K562 (cell line): ENCODE results near the gene GATB. TPM values are rescaled to one million over a fixed set of nuclear protein-coding genes. Genes with fewer than 3 reads are reported as not detected.

Experiments used
- ATAC-seq: fragments of 200-7000 bp; cut with Tn5 transposase; 3 replicates; pipeline ENCODE4 v1.9.1; 2020; ENCODE audit warnings: moderate library complexity
- BruUV-seq: library from RNA; stranded (reverse); fragments of 400-500 nt; replicated peaks from 2 replicates; lab custom pipeline; 2021; lab: Mats Ljungman, UMichigan
- CTCF ChIA-PET: fragments of 300-600 bp; formaldehyde crosslinking; extraction: SDS; loops from one replicate; lab custom pipeline; 2021; ENCODE audit warnings: low intra/inter-chr PET ratio; lab: Yijun Ruan, JAX
- POLR2A ChIA-PET: fragments of 300-600, 350-650 bp; sonication (Branson Sonifier 250); formaldehyde crosslinking; extraction: SDS; loops from one replicate; lab custom pipeline; 2021; ENCODE audit warnings: antibody characterized with exemption, inconsistent platforms; lab: Yijun Ruan, JAX
- DNase-seq, 4 experiments: peaks; one replicate each; pipeline versions ENCODE4 v3.0.0 to v3.0.0-alpha.2; 2011 to 2018; ENCODE audit warnings: low spot score in 3 of 4, mixed read lengths in 3 of 4; ENCODE audit errors: extremely low read depth in 1 of 4
- FAIRE-seq: peaks from 2 replicates; lab custom pipeline; 2011; peaks lifted over from hg19 to GRCh38; lab: Jason Lieb, UNC
- H2AFZ ChIP-seq: 2 replicates; pipeline ENCODE4 v1.6.0; 2011; ENCODE audit warnings: low read depth, low read length, control low read depth, inconsistent platforms
- H3K27ac ChIP-seq: fragments of 200-600 bp; 3 replicates; pipeline ENCODE4 v1.8.0; 2011; ENCODE audit warnings: low read depth, mild to moderate bottlenecking, control low read depth, inconsistent platforms, low read length, moderate library complexity, mixed read lengths; ENCODE audit errors: extremely low read depth
- H3K27me3 ChIP-seq, 2 experiments: fragments of 300-600 bp in 1 of 2; 2 replicates in 1 of 2; 3 replicates in 1 of 2; pipeline versions ENCODE4 v1.6.0 to v1.8.0; 2011; ENCODE audit warnings: inconsistent platforms in 2 of 2, low read length in 2 of 2, mild to moderate bottlenecking in 1 of 2, mixed read lengths in 1 of 2, moderate library complexity in 1 of 2; ENCODE audit not compliant: control insufficient read depth in 2 of 2, insufficient read depth in 2 of 2
- H3K36me3 ChIP-seq: fragments of 300-600 bp; 3 replicates; pipeline ENCODE4 v1.8.0; 2011; ENCODE audit warnings: mild to moderate bottlenecking, low read length, inconsistent platforms; ENCODE audit not compliant: control insufficient read depth, insufficient read depth
- H3K4me1 ChIP-seq, 2 experiments: fragments of 200-600 bp in 1 of 2; replicated peaks in 1 of 2; 2 replicates in 1 of 2; 3 replicates in 1 of 2; pipeline versions ENCODE4 v1.5.1 to v1.8.0; 2011; ENCODE audit warnings: inconsistent platforms in 2 of 2, low read length in 2 of 2, mild to moderate bottlenecking in 1 of 2, mixed read lengths in 1 of 2, moderate library complexity in 1 of 2; ENCODE audit not compliant: control insufficient read depth in 2 of 2, insufficient read depth in 2 of 2
- H3K4me2 ChIP-seq: 2 replicates; pipeline ENCODE4 v1.6.1; 2011; ENCODE audit warnings: low read length, control low read depth, inconsistent platforms, mixed read lengths; ENCODE audit not compliant: insufficient read depth
- H3K4me3 ChIP-seq: fragments of 200-600 bp; sonication (generic), shearing (Covaris generic); 2 replicates; pipeline ENCODE4 v1.5.1; 2016; ENCODE audit warnings: control low read depth, inconsistent platforms
- H3K79me2 ChIP-seq: fragments of 200-600 bp; 3 replicates; pipeline ENCODE4 v1.8.0; 2011; ENCODE audit warnings: low read length, inconsistent platforms; ENCODE audit not compliant: control insufficient read depth, insufficient read depth
- H3K9ac ChIP-seq, 2 experiments: 2 replicates each; pipeline versions ENCODE4 v1.6.0 to v1.6.1; 2011; ENCODE audit warnings: low read depth in 2 of 2, low read length in 2 of 2, control low read depth in 1 of 2, inconsistent platforms in 1 of 2, mild to moderate bottlenecking in 1 of 2, mixed read lengths in 1 of 2; ENCODE audit not compliant: insufficient read depth in 1 of 2
- H3K9me1 ChIP-seq: one replicate; pipeline ENCODE4 v1.6.0; 2011; ENCODE audit warnings: inconsistent platforms, mild to moderate bottlenecking, low read length, moderate library complexity; ENCODE audit not compliant: control insufficient read depth, insufficient read depth
- H3K9me3 ChIP-seq: replicated peaks from 2 replicates; pipeline ENCODE4 v1.5.1; 2011; ENCODE audit warnings: low read depth, low read length, inconsistent platforms; ENCODE audit not compliant: control insufficient read depth, insufficient read depth
- H4K20me1 ChIP-seq: replicated peaks from 2 replicates; pipeline ENCODE4 v1.6.1; 2011; ENCODE audit warnings: low read length, inconsistent platforms, mixed read lengths; ENCODE audit not compliant: control insufficient read depth, insufficient read depth
- BACH1 ChIP-seq: fragments of 200-800 bp; sonication (Bioruptor generic); IDR thresholded peaks from 2 replicates; pipeline ENCODE4 v1.6.1; 2016; ENCODE audit warnings: missing genetic modification characterization, missing compliant biosample characterization
- COPS2 ChIP-seq: fragments of 450-650 bp; conservative IDR thresholded peaks from 2 replicates; pipeline ENCODE4 v1.6.1; 2016; ENCODE audit warnings: mild to moderate bottlenecking, moderate library complexity
- ETS2 ChIP-seq: IDR thresholded peaks from 2 replicates; pipeline ENCODE4 v1.6.1; 2016; ENCODE audit warnings: borderline replicate concordance, missing genetic modification characterization, mild to moderate bottlenecking, moderate library complexity, missing compliant biosample characterization; ENCODE audit not compliant: poor library complexity, severe bottlenecking
- HNRNPUL1 ChIP-seq: fragments of 200-400 bp; formaldehyde crosslinking; IDR thresholded peaks from 2 replicates; pipeline ENCODE4 v1.6.1; 2017; ENCODE audit warnings: low read length
- KDM1A ChIP-seq, 2 experiments: fragments of 450-650 bp; IDR thresholded peaks; 2 replicates each; pipeline ENCODE4 v1.6.1; 2016; ENCODE audit warnings: mild to moderate bottlenecking in 2 of 2
- SMAD1 ChIP-seq: fragments of 150-350 bp; IDR thresholded peaks from 2 replicates; pipeline ENCODE4 v1.6.1; 2014; ENCODE audit warnings: low read length, low read depth; ENCODE audit not compliant: partially characterized antibody
- SPI1 ChIP-seq: IDR thresholded peaks from 2 replicates; pipeline ENCODE4 v1.6.1; 2011; ENCODE audit warnings: low read depth, low read length, control low read depth, borderline replicate concordance
- TFAM ChIP-seq: fragments of 250-450 bp; sonication (Bioruptor Pico); conservative IDR thresholded peaks from 2 replicates; pipeline ENCODE4 v1.5.0; 2021; ENCODE audit warnings: mild to moderate bottlenecking, moderate library complexity
- whole genome bisulfite sequencing: fragments of 100-300 bp; shearing (Covaris generic); methylation state at CpG from one replicate; pipeline ENCODE4 v1.1.6; 2016; ENCODE audit warnings: low coverage, mixed read lengths; ENCODE audit not compliant: insufficient coverage; ENCODE audit errors: missing lambda C conversion rate; 5-methylcytosine and 5-hydroxymethylcytosine counted together
- in situ Hi-C: fragments of 300-500 bp; cut with MboI; formaldehyde crosslinking; loops from 4 replicates; pipeline ENCODE4 v1.15.0; 2018; ENCODE audit warnings: inconsistent platforms, mixed read lengths
- intact Hi-C: fragments of 100-400 bp; cut with micrococcal nuclease; formaldehyde crosslinking; loops from 2 replicates; pipeline ENCODE4 v1.14.2; 2022
- polyA plus RNA-seq, 8 experiments: library from polyadenylated mRNA; depleted of rRNA in 4 of 8; stranded (reverse) in 5 of 8; unstranded in 3 of 8; fragments of >200 nt; fragmentation: Nextera tagmentation in 2 of 8; fragmentation: Illumina TruSeq in 1 of 8; extraction: Ambion mirVana in 2 of 8; extraction: Trizol in 1 of 8; gene quantifications; 2 replicates each; pipeline versions ENCODE4 v1.2.1 to v1.2.3, GENCODE V29; 2011 to 2014; ENCODE audit warnings: inconsistent platforms in 1 of 8, missing spikeins in 1 of 8
- total RNA-seq, 7 experiments: library from RNA; depleted of rRNA in 6 of 7; stranded (reverse); fragments of >200 nt in 6 of 7; fragmentation: Illumina TruSeq in 2 of 7; extraction: Trizol in 2 of 7; gene quantifications; 2 replicates each; pipeline versions ENCODE4 v1.2.1 to v1.2.3, GENCODE V29; 2011 to 2021; ENCODE audit warnings: low replicate concordance in 1 of 7
- TF ChIP-seq, protein P1 (sequence below), 2 experiments: IDR thresholded peaks; 2 replicates each; pipeline ENCODE4 v1.6.1; 2012; ENCODE audit warnings: improper control_type of control experiment in 2 of 2, low read depth in 2 of 2, low read length in 2 of 2, borderline replicate concordance in 1 of 2
- TF ChIP-seq, protein P2 (sequence below): IDR thresholded peaks from 2 replicates; pipeline ENCODE4 v1.6.1; 2014; ENCODE audit warnings: antibody characterized with exemption
- TF ChIP-seq, protein P3 (sequence below): sonication (generic); formaldehyde crosslinking; IDR thresholded peaks from 2 replicates; pipeline ENCODE4 v1.9.0; 2022; ENCODE audit warnings: mild to moderate bottlenecking, missing genetic modification reagents

GATB gene
- total and polyA plus RNA-seq, 9 of the 15 experiments (the other 6 are each of a cell fraction or from before 2014, with no cell fraction given): 15.3 to 31.8 (median 26.2) TPM

DNA sequence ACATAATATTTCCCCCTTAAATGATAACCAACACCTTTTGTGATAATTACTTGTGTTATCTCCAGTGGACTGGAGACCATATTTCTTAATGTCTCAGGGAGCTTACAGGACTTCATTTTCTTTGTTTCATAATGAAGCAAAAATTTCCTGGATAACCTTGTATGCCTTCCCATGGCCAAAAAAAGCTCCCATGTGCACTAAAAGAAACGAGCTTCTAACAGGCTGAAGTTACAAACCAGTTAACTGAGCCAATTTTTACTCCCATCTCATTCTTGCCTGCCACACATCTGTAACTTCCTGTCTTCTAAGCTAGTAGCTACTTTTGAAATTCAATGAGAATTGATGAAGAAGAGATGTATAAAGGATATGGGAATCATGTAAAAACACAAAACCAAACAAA is 32.8 kb downstream of the GATB start:
- POLR2A ChIA-PET: no interaction called here
- ATAC-seq: no peak
- CTCF ChIA-PET: no interaction called here
- H2AFZ ChIP-seq: no peak overlapping the region
- no peaks in the 10 kb centered on the region for H3K79me2 ChIP-seq
- H3K27me3 ChIP-seq: no peaks in the 10 kb centered on the region
- H3K9me3 ChIP-seq: no peaks in the 10 kb centered on the region
- H3K4me3 ChIP-seq: no peak overlapping the region
- DNase-seq: no peak
- no TSS peak for BruUV-seq
- H3K27ac ChIP-seq: no peak overlapping the region
- peaks cover 9 to 10% of the 10 kb centered on the region in 2 experiments for H3K4me1 ChIP-seq
- TF ChIP-seq SMAD1: no peak
- no peak for TF ChIP-seq COPS2
- TF ChIP-seq BACH1 (tag): no peak
- TF ChIP-seq ETS2 (tag): no peak
- no peak for TF ChIP-seq KDM1A (IDR thresholded peaks at IDR 0.05)
- TF ChIP-seq, protein P1, sequence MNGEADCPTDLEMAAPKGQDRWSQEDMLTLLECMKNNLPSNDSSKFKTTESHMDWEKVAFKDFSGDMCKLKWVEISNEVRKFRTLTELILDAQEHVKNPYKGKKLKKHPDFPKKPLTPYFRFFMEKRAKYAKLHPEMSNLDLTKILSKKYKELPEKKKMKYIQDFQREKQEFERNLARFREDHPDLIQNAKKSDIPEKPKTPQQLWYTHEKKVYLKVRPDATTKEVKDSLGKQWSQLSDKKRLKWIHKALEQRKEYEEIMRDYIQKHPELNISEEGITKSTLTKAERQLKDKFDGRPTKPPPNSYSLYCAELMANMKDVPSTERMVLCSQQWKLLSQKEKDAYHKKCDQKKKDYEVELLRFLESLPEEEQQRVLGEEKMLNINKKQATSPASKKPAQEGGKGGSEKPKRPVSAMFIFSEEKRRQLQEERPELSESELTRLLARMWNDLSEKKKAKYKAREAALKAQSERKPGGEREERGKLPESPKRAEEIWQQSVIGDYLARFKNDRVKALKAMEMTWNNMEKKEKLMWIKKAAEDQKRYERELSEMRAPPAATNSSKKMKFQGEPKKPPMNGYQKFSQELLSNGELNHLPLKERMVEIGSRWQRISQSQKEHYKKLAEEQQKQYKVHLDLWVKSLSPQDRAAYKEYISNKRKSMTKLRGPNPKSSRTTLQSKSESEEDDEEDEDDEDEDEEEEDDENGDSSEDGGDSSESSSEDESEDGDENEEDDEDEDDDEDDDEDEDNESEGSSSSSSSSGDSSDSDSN (IDR thresholded peaks at IDR 0.05; ENCODE audit: borderline replicate concordance in 1 of 2, low read depth in 2 of 2, low read length in 2 of 2): no peak
- no peak for TF ChIP-seq TFAM (CRISPR knock-in tag)
- TF ChIP-seq, protein P2, sequence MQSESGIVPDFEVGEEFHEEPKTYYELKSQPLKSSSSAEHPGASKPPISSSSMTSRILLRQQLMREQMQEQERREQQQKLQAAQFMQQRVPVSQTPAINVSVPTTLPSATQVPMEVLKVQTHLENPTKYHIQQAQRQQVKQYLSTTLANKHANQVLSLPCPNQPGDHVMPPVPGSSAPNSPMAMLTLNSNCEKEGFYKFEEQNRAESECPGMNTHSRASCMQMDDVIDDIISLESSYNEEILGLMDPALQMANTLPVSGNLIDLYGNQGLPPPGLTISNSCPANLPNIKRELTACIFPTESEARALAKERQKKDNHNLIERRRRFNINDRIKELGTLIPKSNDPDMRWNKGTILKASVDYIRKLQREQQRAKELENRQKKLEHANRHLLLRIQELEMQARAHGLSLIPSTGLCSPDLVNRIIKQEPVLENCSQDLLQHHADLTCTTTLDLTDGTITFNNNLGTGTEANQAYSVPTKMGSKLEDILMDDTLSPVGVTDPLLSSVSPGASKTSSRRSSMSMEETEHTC: no peak
- TF ChIP-seq, protein P3, sequence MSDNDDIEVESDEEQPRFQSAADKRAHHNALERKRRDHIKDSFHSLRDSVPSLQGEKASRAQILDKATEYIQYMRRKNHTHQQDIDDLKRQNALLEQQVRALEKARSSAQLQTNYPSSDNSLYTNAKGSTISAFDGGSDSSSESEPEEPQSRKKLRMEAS (CRISPR knock-in tag): no peak
- TF ChIP-seq SPI1: no peak
- TF ChIP-seq HNRNPUL1: no peak
- no peaks in the 10 kb centered on the region for H3K9me1 ChIP-seq
- WGBS: 8% methylated on average over 1 of the region's 1 CpG
- FAIRE-seq: no peak
- H4K20me1 ChIP-seq: no peaks in the 10 kb centered on the region
- H3K36me3 ChIP-seq: no peaks in the 10 kb centered on the region; the same call in 2 of the 3 replicates
- H3K4me2 ChIP-seq: no peak overlapping the region
- no peak overlapping the region for H3K9ac ChIP-seq
- intact Hi-C loops: no loop called here
- in situ Hi-C loops: no loop called here
